Spleen (tissue), 7 donors: ENCODE data around the gene PNN.

Experiments used
- CTCF ChIP-seq, 11 experiments: fragments of 200-600 bp in 7 of 11; fragments of 450-650 bp in 4 of 11; sonication (generic) in 4 of 11; IDR thresholded peaks in 8 of 11; conservative IDR thresholded peaks in 3 of 11; 1 replicate in 7 of 11; 2 replicates in 4 of 11; pipeline versions ENCODE4 v1.4.0 to v1.8.0; 2016 to 2021; ENCODE audit warnings: antibody characterized with exemption in 11 of 11, inconsistent platforms in 4 of 11, mild to moderate bottlenecking in 1 of 11
- POLR2AphosphoS5 ChIP-seq, 3 donors: sonication (generic); formaldehyde crosslinking; IDR thresholded peaks; one replicate each; pipeline ENCODE4 v1.5.1; 2017; ENCODE audit warnings: antibody characterized with exemption in 3 of 3
- donor health status: DM: no; HTN: no; CAD: no; lungs with moderate emphysema.
- donor health status: DM: no; HTN: no; CAD: no.
- donor health status: DM: no; HTN: no; CAD: no.

- TF ChIP-seq CTCF (IDR thresholded peaks at IDR 0.05 in 8 of 11, conservative IDR thresholded peaks at IDR 0.05 in 3 of 11) (no peak), POLR2AphosphoS5 (IDR thresholded peaks at IDR 0.05) (no peak)
Measured at GRCh38 chr14:39173198-39173597, 1.9 kb upstream of the PNN start.
